MCF 10A (cell line): Measurements from ENCODE around the gene CBX8. TPM values are rescaled to one million over a fixed set of nuclear protein-coding genes. Genes with fewer than 3 reads are reported as not detected.

Source experiments
- BruUV-seq: library from RNA; stranded (reverse); fragments of 400-500 nt; replicated peaks from 2 replicates; lab custom pipeline; 2021; lab: Mats Ljungman, UMichigan
- CTCF ChIA-PET: fragments of 300-600 bp; sonication (Branson Sonifier 250); formaldehyde crosslinking; extraction: SDS; loops from one replicate; lab custom pipeline; 2021; ENCODE audit warnings: antibody characterized with exemption, inconsistent platforms; lab: Yijun Ruan, JAX
- POLR2A ChIA-PET: fragments of 300-600, 350-650 bp; sonication (Branson Sonifier 250); formaldehyde crosslinking; extraction: SDS; loops from one replicate; lab custom pipeline; 2020; ENCODE audit warnings: antibody characterized with exemption, inconsistent platforms; lab: Yijun Ruan, JAX
- DNase-seq: peaks from one replicate; pipeline ENCODE4 v3.0.0-alpha.2; 2018; ENCODE audit not compliant: unreplicated experiment
- H3K27ac Mint-ChIP-seq: one replicate; pipeline ENCODE4 v1.8.0; 2022; ENCODE audit warnings: mild to moderate bottlenecking, low read depth, mixed read lengths; ENCODE audit not compliant: unreplicated experiment
- H3K27me3 Mint-ChIP-seq: one replicate; pipeline ENCODE4 v1.8.0; 2022; ENCODE audit warnings: mixed read lengths; ENCODE audit not compliant: insufficient read depth, unreplicated experiment
- H3K36me3 Mint-ChIP-seq: one replicate; pipeline ENCODE4 v1.8.0; 2022; ENCODE audit warnings: mild to moderate bottlenecking, moderate library complexity, mixed read lengths; ENCODE audit not compliant: insufficient read depth, unreplicated experiment
- H3K4me1 Mint-ChIP-seq: one replicate; pipeline ENCODE4 v1.8.0; 2022; ENCODE audit warnings: mixed read lengths; ENCODE audit not compliant: insufficient read depth, unreplicated experiment
- H3K4me3 Mint-ChIP-seq: one replicate; pipeline ENCODE4 v1.8.0; 2022; ENCODE audit warnings: mild to moderate bottlenecking, moderate library complexity, mixed read lengths; ENCODE audit not compliant: unreplicated experiment
- H3K9me3 Mint-ChIP-seq: one replicate; pipeline ENCODE4 v1.8.0; 2022; ENCODE audit warnings: mixed read lengths; ENCODE audit not compliant: unreplicated experiment
- intact Hi-C: fragments of 100-400 bp; cut with micrococcal nuclease; formaldehyde crosslinking; loops from 2 replicates; pipeline ENCODE4 v1.14.1; 2022
- total RNA-seq: library from RNA; stranded (reverse); gene quantifications from 2 replicates; pipeline ENCODE4 v1.2.3, GENCODE V29; 2022
- TF ChIP-seq, protein P1 (sequence below): fragments of 200-600 bp; IDR thresholded peaks from one replicate; pipeline ENCODE4 v1.8.0; 2022; ENCODE audit warnings: antibody characterized with exemption, mild to moderate bottlenecking; ENCODE audit not compliant: unreplicated experiment

CBX8 gene
- total RNA-seq, 1 experiment from 2014 or later = 9.4 TPM

DNA sequence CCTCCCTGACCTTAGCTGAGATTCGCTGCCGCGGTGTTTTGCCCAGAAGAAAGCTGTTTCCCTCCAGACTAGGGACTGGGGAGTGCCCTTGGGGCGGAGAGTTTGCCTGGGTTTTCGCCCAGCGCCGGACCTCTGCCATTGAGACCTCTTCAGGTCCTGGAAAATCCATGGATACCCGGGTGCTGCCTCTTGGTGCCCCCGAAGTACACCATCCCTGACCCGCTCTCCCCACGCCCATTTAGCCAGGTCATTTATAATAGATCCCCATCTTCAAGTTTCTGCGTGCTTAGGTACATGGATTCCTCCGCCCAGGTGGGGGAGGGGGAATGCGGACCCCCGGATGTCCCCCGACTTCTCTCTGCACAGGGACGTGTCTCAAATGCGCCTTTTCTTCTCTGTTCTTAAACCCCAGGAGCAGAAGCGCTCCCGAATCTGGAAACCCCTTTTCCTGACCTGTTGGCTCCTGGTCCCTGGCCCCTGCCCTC is 15.0 kb upstream of the CBX8 start:
- intact Hi-C loops = loop anchor here (2.0 kb wide), 1 partner anchor 25 kb away; no protein-coding TSS in a partner anchor
- TF ChIP-seq, protein P1, sequence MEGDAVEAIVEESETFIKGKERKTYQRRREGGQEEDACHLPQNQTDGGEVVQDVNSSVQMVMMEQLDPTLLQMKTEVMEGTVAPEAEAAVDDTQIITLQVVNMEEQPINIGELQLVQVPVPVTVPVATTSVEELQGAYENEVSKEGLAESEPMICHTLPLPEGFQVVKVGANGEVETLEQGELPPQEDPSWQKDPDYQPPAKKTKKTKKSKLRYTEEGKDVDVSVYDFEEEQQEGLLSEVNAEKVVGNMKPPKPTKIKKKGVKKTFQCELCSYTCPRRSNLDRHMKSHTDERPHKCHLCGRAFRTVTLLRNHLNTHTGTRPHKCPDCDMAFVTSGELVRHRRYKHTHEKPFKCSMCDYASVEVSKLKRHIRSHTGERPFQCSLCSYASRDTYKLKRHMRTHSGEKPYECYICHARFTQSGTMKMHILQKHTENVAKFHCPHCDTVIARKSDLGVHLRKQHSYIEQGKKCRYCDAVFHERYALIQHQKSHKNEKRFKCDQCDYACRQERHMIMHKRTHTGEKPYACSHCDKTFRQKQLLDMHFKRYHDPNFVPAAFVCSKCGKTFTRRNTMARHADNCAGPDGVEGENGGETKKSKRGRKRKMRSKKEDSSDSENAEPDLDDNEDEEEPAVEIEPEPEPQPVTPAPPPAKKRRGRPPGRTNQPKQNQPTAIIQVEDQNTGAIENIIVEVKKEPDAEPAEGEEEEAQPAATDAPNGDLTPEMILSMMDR = no peak
- Mint-ChIP-seq H3K9me3 (no peaks in the 10 kb centered on the region), H3K36me3 (peaks cover 6% of the 10 kb centered on the region), H3K27me3 (peaks cover 30% of the 10 kb centered on the region), H3K4me3 (peak overlapping the region; percentile 52), H3K27ac (no peak overlapping the region), H3K4me1 (peaks cover 12% of the 10 kb centered on the region)
- DNase-seq = no peak
- ChIA-PET POLR2A (interaction anchor here (0.7 to 4.8 kb wide), 4 partner anchors 15 to 223 kb away, joined by 4 to 36 read pairs (median 4); partner anchors contain the start of genes CBX4 and CBX8), CTCF (interaction anchor here (0.6 to 5.8 kb wide), 8 partner anchors 8 to 188 kb away, joined by 3 to 63 read pairs (median 6); no protein-coding TSS in a partner anchor)
- BruUV-seq = no TSS peak

GRCh38 chr17:79811011-79811867 is 14.4 kb upstream of the CBX8 start:
- Mint-ChIP-seq H3K4me1 (peaks cover 12% of the 10 kb centered on the region), H3K27ac (no peak overlapping the region), H3K27me3 (peaks cover 37% of the 10 kb centered on the region), H3K36me3 (peaks cover 6% of the 10 kb centered on the region), H3K4me3 (peak overlapping the region; percentile 52), H3K9me3 (no peaks in the 10 kb centered on the region)
- TF ChIP-seq, protein P1 = peak; percentile 83
- BruUV-seq = no TSS peak
- POLR2A ChIA-PET = interaction anchor here (0.6 to 4.8 kb wide), 6 partner anchors 14 to 224 kb away, joined by 3 to 36 read pairs (median 4); partner anchors contain the start of genes CBX4 and CBX8
- CTCF ChIA-PET = interaction anchor here (0.6 to 5.8 kb wide), 12 partner anchors 9 to 189 kb away, joined by 3 to 63 read pairs (median 4); no protein-coding TSS in a partner anchor
- DNase-seq = peak; percentile 61
- intact Hi-C loops = loop anchor here (2.0 kb wide), 1 partner anchor 26 kb away; no protein-coding TSS in a partner anchor

DNA sequence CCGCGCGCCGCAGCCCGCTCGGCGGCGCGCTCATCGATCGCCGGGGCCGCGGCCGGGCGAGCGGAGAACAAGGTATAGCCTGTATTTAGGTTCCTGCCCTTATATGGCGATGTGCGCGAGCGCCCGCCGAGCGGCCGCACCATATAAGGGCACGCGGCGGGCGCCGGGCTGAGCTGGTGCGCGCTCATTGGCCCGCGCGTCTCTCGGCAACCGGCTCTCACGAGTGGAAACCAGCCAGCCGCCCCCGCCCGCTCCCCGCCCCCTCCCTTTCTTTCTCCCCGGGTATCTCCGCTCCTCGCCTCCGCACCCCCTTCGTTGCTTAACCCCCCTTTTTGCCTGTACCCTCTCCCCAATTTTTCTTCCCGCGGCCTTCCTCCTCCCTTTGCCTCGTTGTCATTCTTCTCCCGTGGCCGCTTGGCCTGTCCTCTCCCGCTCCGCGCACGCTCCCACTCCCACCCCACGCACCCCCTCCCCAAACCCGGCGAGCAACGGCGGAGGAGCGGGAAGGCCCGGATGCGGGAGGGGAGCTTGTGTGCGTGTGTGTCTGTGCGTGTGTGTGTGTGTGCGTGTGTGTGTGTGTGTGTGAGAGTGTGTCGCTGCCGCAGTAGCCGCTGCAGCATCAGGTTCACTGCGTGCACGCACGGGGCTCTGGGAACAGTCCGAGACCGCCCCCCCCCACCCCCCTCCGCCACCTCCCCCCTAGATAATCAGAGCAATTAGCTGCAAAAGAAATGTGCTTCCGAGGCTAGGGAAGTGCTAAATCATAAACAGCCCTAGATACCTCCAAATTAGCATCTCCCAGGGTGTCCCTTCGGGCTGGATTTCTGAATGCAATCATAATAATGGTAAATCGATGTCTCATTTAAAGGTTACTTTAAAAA is 13.5 kb upstream of the CBX8 start:
- BruUV-seq = no TSS peak
- no peak overlapping the region for H3K27ac Mint-ChIP-seq
- peak overlapping the region; percentile 33 for H3K4me3 Mint-ChIP-seq
- peak; percentile 84 for DNase-seq
- ChIA-PET POLR2A (interaction anchor here (0.5 to 4.8 kb wide), 8 partner anchors 9 to 367 kb away, joined by 3 to 36 read pairs (median 4); partner anchors contain the start of genes CBX4 and CBX8), CTCF (interaction anchor here (0.5 to 5.8 kb wide), 11 partner anchors 9 to 183 kb away, joined by 3 to 63 read pairs (median 4); no protein-coding TSS in a partner anchor)
- intact Hi-C loops = loop anchor here (2.0 kb wide), 1 partner anchor 26 kb away; no protein-coding TSS in a partner anchor
- H3K4me1 Mint-ChIP-seq = peaks cover 12% of the 10 kb centered on the region
- H3K36me3 Mint-ChIP-seq = peaks cover 6% of the 10 kb centered on the region
- peaks cover 46% of the 10 kb centered on the region for H3K27me3 Mint-ChIP-seq
- TF ChIP-seq, protein P1 = no peak
- no peaks in the 10 kb centered on the region for H3K9me3 Mint-ChIP-seq
